Suprapubic skin (tissue), 3 donors: ENCODE results near the gene MICAL2.

Experiments used
- EP300 ChIP-seq: sonication (generic); formaldehyde crosslinking; IDR thresholded peaks from one replicate; pipeline ENCODE4 v1.6.1; 2017; ENCODE audit warnings: antibody characterized with exemption
- POLR2A ChIP-seq, 2 donors: fragments of 450-650 bp; IDR thresholded peaks; one replicate each; pipeline ENCODE4 v1.6.1; 2017; ENCODE audit warnings: antibody characterized with exemption in 2 of 2, mild to moderate bottlenecking in 2 of 2, moderate library complexity in 2 of 2
- TF ChIP-seq, protein P1 (sequence below), 2 donors: fragments of 200-600 bp in 1 of 2; fragments of 450-650 bp in 1 of 2; sonication (generic) in 1 of 2; IDR thresholded peaks; one replicate each; pipeline ENCODE4 v1.5.1; 2016 to 2019; ENCODE audit warnings: antibody characterized with exemption in 2 of 2, mild to moderate bottlenecking in 1 of 2, moderate library complexity in 1 of 2

DNA sequence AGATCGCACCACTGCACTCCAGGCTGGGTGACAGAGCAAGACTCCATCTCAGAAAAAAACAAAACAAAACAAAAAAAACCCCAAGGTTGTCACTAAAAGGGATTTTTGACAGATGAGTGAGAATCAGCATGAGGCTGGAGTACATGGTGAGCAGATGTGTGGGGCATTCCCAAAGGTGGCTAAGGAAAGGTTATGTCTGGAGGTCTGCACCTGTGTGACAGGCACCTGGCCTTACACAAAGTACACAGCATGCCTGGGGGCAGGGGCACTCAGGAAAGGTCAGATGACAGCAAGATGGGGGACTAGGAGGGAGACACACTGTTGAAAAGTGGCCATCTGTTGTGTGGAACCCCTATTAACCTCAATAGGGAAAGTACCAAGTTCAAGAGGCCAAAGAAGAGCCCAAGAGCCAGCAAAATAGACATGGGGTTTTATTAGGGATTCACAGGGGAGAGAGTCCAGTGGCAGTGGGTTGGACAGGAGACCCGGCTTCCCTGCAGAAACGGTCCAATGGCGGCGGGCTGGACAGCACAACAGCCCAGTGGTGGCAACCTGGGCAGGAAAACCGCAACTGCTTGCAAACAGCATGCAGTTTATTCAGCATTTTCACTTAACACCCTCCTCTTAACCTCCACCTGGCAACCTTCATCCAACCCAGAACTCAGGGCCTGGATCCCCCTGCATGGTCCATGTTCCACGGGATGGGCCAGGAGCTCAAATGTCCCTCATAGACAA is 101.1 kb downstream of the MICAL2 start:
- TF ChIP-seq, protein P1, sequence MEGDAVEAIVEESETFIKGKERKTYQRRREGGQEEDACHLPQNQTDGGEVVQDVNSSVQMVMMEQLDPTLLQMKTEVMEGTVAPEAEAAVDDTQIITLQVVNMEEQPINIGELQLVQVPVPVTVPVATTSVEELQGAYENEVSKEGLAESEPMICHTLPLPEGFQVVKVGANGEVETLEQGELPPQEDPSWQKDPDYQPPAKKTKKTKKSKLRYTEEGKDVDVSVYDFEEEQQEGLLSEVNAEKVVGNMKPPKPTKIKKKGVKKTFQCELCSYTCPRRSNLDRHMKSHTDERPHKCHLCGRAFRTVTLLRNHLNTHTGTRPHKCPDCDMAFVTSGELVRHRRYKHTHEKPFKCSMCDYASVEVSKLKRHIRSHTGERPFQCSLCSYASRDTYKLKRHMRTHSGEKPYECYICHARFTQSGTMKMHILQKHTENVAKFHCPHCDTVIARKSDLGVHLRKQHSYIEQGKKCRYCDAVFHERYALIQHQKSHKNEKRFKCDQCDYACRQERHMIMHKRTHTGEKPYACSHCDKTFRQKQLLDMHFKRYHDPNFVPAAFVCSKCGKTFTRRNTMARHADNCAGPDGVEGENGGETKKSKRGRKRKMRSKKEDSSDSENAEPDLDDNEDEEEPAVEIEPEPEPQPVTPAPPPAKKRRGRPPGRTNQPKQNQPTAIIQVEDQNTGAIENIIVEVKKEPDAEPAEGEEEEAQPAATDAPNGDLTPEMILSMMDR (IDR thresholded peaks at IDR 0.05): no peak
- TF ChIP-seq POLR2A (IDR thresholded peaks at IDR 0.05) (no peak), EP300 (no peak)
